ENCODE data around the gene FTSJ1. TPM values are rescaled to one million over a fixed set of nuclear protein-coding genes. Genes with fewer than 3 reads are reported as not detected.

Gene FTSJ1
- total and polyA plus RNA-seq, 4 donors = 13.3 to 21.8 (median 17.0) TPM

- 97% methylated on average over 3 of the region's 3 CpGs for WGBS
- peaks cover 0 to 8% (median 4%) of the 10 kb centered on the region in 4 donors for H3K36me3 ChIP-seq (ENCODE audit: control insufficient read depth in 4 of 4, insufficient read depth in 3 of 4, low read depth in 1 of 4, low read length in 3 of 4)
- no peak overlapping the region for H3K27ac ChIP-seq (ENCODE audit: low read depth in 1 of 2, low read length in 2 of 2)
- no peak overlapping the region for H3K4me3 ChIP-seq (ENCODE audit: low read depth in 1 of 3, low read length in 3 of 3)
- H3K4me1 ChIP-seq (ENCODE audit: control insufficient read depth in 4 of 4, insufficient read depth in 4 of 4, low read length in 3 of 4) = no peaks in the 10 kb centered on the region
- no peak overlapping the region for H3K9ac ChIP-seq (ENCODE audit: low read depth in 1 of 2, low read length in 2 of 2)
- TF ChIP-seq ATF3 (IDR thresholded peaks at IDR 0.05) (no peak), JUND (IDR thresholded peaks at IDR 0.05) (no peak)
- H3K9me3 ChIP-seq (ENCODE audit: control insufficient read depth in 4 of 4, low read length in 3 of 4) = no peaks in the 10 kb centered on the region
- DNase-seq (ENCODE audit: low spot score) = no peak
- H3K27me3 ChIP-seq (ENCODE audit: control insufficient read depth in 4 of 4, insufficient read depth in 4 of 4, low read length in 3 of 4) = no peaks in the 10 kb centered on the region
Observed at GRCh38 chrX:48533165-48533564, 57.2 kb downstream of the FTSJ1 start.

Other genes starting within 250 kb of the FTSJ1 start
- gene SSX1, start 220.8 kb upstream of the FTSJ1 start, total RNA-seq = not detected
- gene SSX1, start 220.8 kb upstream of the FTSJ1 start, polyA plus RNA-seq = not detected
- gene SSX3, start 119.5 kb upstream of the FTSJ1 start, total RNA-seq = not detected
- not detected for gene SSX3, start 119.5 kb upstream of the FTSJ1 start, polyA plus RNA-seq
- not detected for gene SSX4, start 92.7 kb upstream of the FTSJ1 start, total RNA-seq
- gene SSX4, start 92.7 kb upstream of the FTSJ1 start, polyA plus RNA-seq = not detected
- not detected for gene SSX4B, start 64.2 kb upstream of the FTSJ1 start, total RNA-seq
- gene SSX4B, start 64.2 kb upstream of the FTSJ1 start, polyA plus RNA-seq = not detected
- 10 to 100 TPM in 1 of 2 donors, under 1 TPM in 1; 0.25 to 81.3 TPM for gene SLC38A5, start 5.9 kb upstream of the FTSJ1 start, total RNA-seq
- gene SLC38A5, start 5.9 kb upstream of the FTSJ1 start, polyA plus RNA-seq = under 1 TPM; 0.38 to 0.53 TPM
- 1 to 10 TPM in 1 of 2 donors, under 1 TPM in 1; 0.70 to 2.8 TPM for gene PORCN, start 32.8 kb downstream of the FTSJ1 start, total RNA-seq
- gene PORCN, start 32.8 kb downstream of the FTSJ1 start, polyA plus RNA-seq = 1 to 10 TPM; 2.8 to 4.9 TPM
- gene EBP, start 45.6 kb downstream of the FTSJ1 start, total RNA-seq = 100 to 1,000 TPM; 304 to 362 TPM
- gene EBP, start 45.6 kb downstream of the FTSJ1 start, polyA plus RNA-seq = 100 to 1,000 TPM; 376 to 474 TPM
- 1 to 10 TPM; 3.2 to 3.5 TPM for gene TBC1D25, start 63.5 kb downstream of the FTSJ1 start, total RNA-seq
- 1 to 10 TPM; 2.6 to 5.8 TPM for gene TBC1D25, start 63.5 kb downstream of the FTSJ1 start, polyA plus RNA-seq
- 10 to 100 TPM; 81.0 to 87.3 TPM for gene RBM3, start 98.3 kb downstream of the FTSJ1 start, total RNA-seq
- 10 to 100 TPM; 28.6 to 43.2 TPM for gene RBM3, start 98.3 kb downstream of the FTSJ1 start, polyA plus RNA-seq
- 10 to 100 TPM; 25.4 to 39.8 TPM for gene WDR13, start 121.3 kb downstream of the FTSJ1 start, total RNA-seq
- 10 to 100 TPM; 37.2 to 73.7 TPM for gene WDR13, start 121.3 kb downstream of the FTSJ1 start, polyA plus RNA-seq
- 1 to 10 TPM; 5.1 to 5.6 TPM for gene WAS, start 207.6 kb downstream of the FTSJ1 start, total RNA-seq
- 1 to 10 TPM; 1.0 to 3.1 TPM for gene WAS, start 207.6 kb downstream of the FTSJ1 start, polyA plus RNA-seq
- 1 to 10 TPM; 4.0 to 5.8 TPM for gene SUV39H1, start 220.5 kb downstream of the FTSJ1 start, total RNA-seq
- 1 to 10 TPM; 3.2 to 3.5 TPM for gene SUV39H1, start 220.5 kb downstream of the FTSJ1 start, polyA plus RNA-seq

Measured in liver (tissue), 9 donors.